ENCODE data around the gene AIP.

AIP gene

DNA sequence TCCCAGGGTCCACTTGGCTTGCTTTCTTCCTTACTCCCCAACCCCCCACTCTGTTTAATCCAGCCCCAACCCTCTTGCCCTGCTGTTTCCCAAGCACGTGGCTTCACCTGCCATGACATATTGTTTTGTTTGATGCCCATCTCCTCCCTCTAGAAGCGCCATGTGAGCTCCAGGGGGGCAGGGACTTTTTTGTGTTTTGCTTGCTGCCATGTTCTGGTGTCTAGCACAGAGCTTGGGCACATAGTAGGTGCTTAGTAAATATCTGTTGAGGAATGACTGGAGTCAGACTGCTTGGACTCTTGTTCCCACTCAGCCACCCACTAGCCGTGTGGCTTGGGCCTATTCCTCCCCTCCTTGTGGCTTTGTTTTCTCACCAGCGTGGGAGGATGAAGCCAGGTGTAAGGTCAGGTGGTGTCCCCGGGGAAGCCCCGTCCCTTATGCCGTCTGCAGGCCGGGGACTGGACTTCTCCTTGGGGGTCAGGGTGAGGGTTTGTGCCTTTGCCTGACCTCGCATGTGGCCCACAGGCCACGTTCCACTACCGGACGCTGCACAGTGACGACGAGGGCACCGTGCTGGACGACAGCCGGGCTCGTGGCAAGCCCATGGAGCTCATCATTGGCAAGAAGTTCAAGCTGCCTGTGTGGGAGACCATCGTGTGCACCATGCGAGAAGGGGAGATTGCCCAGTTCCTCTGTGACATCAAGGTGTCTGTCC lies 3.8 kb downstream of the AIP start:
- H3K4me1 ChIP-seq (ENCODE audit: insufficient read depth, low read length), result peaks cover 12% of the 10 kb centered on the region
- no peak overlapping the region for H2AFZ ChIP-seq (ENCODE audit: low read depth, low read length)
- no peak overlapping the region for H3K4me3 ChIP-seq (ENCODE audit: low read length)
- H3K9me3 ChIP-seq (ENCODE audit: low read length), result no peaks in the 10 kb centered on the region
- peaks cover 30% of the 10 kb centered on the region for H3K36me3 ChIP-seq (ENCODE audit: insufficient read depth, low read length)
- H3K27me3 ChIP-seq (ENCODE audit: insufficient read depth, low read length), result no peaks in the 10 kb centered on the region

DNA sequence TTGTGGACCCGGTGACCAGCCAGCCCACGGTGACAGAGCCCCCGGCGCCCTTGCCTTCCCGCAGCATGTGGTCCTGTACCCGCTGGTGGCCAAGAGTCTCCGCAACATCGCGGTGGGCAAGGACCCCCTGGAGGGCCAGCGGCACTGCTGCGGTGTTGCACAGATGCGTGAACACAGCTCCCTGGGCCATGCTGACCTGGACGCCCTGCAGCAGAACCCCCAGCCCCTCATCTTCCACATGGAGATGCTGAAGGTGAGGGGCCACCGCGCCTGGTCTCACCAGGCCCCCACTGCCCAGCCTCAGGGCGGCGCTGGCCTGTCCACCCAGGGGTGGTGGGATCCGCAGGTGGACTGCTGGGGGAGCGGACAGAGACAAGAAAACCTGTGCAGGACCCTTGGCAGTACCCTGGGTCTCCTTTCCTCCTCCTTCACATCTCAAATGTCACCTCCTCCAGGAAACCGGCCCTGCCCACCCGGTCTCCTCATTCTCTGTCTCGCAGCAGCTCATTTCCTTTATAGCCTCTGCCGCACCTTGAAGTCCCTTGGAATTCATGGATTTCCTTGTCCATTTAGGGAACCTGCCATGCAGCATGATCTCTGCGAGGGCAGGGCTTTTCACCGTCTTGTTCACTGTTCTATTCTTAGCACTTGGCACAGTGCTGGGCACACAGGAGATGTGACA lies 6.5 kb downstream of the AIP start:
- Histone ChIP-seq H2AFZ (ENCODE audit: low read depth, low read length) (no peak overlapping the region), H3K4me1 (ENCODE audit: insufficient read depth, low read length) (peaks cover 6% of the 10 kb centered on the region), H3K4me3 (ENCODE audit: low read length) (no peak overlapping the region), H3K27me3 (ENCODE audit: insufficient read depth, low read length) (no peaks in the 10 kb centered on the region), H3K36me3 (ENCODE audit: insufficient read depth, low read length) (peaks cover 55% of the 10 kb centered on the region), H3K9me3 (ENCODE audit: low read length) (no peaks in the 10 kb centered on the region)

DNA sequence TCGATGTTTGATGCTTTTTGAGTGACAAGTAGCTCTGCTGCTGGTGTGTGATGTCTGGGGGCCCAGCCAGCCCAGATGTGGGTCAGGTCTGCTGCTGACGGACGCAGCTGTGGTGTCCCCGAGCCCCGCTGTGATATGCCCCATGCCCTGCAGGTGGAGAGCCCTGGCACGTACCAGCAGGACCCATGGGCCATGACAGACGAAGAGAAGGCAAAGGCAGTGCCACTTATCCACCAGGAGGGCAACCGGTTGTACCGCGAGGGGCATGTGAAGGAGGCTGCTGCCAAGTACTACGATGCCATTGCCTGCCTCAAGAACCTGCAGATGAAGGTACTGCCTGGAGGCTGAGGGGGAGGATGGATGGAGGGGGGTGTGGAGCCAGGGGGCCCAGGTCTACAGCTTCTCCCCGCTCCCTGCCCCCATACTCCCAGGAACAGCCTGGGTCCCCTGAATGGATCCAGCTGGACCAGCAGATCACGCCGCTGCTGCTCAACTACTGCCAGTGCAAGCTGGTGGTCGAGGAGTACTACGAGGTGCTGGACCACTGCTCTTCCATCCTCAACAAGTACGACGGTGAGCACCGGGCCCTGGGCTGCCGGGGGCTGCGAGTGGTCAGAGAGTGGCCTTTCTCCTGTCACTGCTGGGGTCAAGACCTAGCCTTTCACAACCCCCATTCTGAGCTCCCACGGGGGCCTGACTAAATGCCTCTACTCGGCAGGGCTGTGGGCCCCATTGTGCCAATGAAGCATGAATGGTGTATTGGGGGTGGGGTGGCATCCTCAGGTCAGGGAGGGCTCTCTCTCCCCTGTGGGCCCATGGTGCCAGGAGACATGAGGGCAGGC lies 7.3 kb downstream of the AIP start:
- Histone ChIP-seq H3K9me3 (ENCODE audit: low read length) (no peaks in the 10 kb centered on the region), H2AFZ (ENCODE audit: low read depth, low read length) (no peak overlapping the region), H3K27me3 (ENCODE audit: insufficient read depth, low read length) (no peaks in the 10 kb centered on the region), H3K4me1 (ENCODE audit: insufficient read depth, low read length) (peaks cover 6% of the 10 kb centered on the region), H3K36me3 (ENCODE audit: insufficient read depth, low read length) (peaks cover 56% of the 10 kb centered on the region), H3K4me3 (ENCODE audit: low read length) (no peak overlapping the region)

DNA sequence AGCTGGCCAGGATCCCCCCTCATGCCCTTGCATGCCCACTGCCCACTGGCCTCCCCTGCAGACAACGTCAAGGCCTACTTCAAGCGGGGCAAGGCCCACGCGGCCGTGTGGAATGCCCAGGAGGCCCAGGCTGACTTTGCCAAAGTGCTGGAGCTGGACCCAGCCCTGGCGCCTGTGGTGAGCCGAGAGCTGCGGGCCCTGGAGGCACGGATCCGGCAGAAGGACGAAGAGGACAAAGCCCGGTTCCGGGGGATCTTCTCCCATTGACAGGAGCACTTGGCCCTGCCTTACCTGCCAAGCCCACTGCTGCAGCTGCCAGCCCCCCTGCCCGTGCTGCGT lies 7.9 kb downstream of the AIP start:
- H3K9me3 ChIP-seq (ENCODE audit: low read length), result no peaks in the 10 kb centered on the region
- peaks cover 62% of the 10 kb centered on the region for H3K36me3 ChIP-seq (ENCODE audit: insufficient read depth, low read length)
- no peak overlapping the region for H2AFZ ChIP-seq (ENCODE audit: low read depth, low read length)
- H3K4me3 ChIP-seq (ENCODE audit: low read length), result no peak overlapping the region
- H3K27me3 ChIP-seq (ENCODE audit: insufficient read depth, low read length), result no peaks in the 10 kb centered on the region
- peaks cover 6% of the 10 kb centered on the region for H3K4me1 ChIP-seq (ENCODE audit: insufficient read depth, low read length)

DNA sequence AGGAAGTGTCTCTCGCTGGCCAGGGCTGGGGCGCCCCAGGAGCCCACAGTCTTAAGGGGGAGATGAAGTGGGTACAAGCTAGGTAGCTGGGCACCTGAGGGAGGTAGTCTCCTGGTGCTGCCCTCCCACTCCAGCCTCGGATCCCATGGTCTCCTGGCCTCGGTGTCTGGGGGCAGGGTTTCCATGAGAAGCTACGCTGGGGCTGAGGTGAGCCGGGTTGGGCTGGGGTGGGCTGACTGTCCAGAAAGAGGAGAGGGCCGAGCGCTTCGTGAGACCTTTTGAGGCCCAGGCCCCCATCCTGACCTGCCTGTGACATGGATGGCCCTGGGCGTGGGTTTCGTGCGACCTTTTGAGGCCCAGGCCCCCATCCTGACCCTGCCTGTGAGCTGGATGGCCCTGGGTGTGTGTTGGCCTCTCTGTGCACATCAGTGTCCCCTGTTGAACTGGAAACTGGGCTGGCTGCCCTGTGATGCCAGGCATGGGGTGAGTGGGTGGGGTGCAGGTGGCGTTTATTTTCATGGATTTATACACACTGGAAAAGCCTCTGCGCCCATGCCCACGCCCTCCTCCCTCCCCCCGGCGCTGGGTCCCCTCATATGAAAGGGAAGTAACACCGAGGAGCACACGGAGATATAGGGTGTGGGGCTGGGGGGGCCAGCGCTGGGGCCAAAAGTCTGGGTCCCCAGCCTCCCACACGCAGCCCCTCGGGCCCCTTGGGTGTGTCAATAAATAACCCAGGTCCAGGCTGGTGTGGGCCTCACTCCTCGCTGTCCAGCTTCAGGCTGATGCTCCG lies 8.6 kb downstream of the AIP start:
- Histone ChIP-seq H3K9me3 (ENCODE audit: low read length) (no peaks in the 10 kb centered on the region), H3K4me3 (ENCODE audit: low read length) (no peak overlapping the region), H3K36me3 (ENCODE audit: insufficient read depth, low read length) (peaks cover 67% of the 10 kb centered on the region), H3K4me1 (ENCODE audit: insufficient read depth, low read length) (peaks cover 6% of the 10 kb centered on the region), H3K27me3 (ENCODE audit: insufficient read depth, low read length) (no peaks in the 10 kb centered on the region), H2AFZ (ENCODE audit: low read depth, low read length) (no peak overlapping the region)

DNA sequence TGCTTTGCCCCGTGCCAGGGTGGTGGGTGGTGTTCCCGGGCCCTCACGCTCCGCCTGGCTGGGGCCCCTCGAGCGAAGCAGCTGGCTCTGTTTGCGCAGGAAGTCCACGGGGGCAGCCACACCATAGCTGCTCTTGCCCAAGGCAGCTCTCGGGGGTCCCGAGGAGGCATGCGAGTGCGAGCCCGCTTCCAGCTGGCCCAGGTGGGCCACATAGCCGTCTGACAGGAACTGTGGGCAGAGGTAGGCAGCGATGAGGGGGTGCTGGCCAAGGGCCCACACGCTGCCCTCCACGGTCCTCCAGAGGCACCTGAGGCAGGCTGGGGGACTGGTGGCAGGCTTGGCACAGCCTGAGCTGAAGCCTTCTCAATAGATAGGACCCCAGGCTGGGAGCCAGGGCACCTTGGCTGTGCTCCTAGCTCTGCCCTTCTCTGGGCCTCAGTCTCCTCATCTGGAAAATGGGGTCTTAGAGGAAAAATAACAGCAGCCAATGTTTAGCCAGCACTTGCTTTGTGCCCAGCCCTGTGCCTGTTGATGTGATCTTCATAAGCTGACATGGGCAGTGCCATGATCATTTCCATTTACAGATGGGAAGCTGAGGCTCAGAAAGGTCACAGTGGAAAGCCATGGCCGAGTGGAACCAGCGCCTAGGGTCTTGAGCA lies 9.4 kb downstream of the AIP start:
- Histone ChIP-seq H3K9me3 (ENCODE audit: low read length) (no peaks in the 10 kb centered on the region), H3K27me3 (ENCODE audit: insufficient read depth, low read length) (no peaks in the 10 kb centered on the region), H3K36me3 (ENCODE audit: insufficient read depth, low read length) (peaks cover 71% of the 10 kb centered on the region), H2AFZ (ENCODE audit: low read depth, low read length) (no peak overlapping the region), H3K4me3 (ENCODE audit: low read length) (no peak overlapping the region), H3K4me1 (ENCODE audit: insufficient read depth, low read length) (peaks cover 6% of the 10 kb centered on the region)

DNA sequence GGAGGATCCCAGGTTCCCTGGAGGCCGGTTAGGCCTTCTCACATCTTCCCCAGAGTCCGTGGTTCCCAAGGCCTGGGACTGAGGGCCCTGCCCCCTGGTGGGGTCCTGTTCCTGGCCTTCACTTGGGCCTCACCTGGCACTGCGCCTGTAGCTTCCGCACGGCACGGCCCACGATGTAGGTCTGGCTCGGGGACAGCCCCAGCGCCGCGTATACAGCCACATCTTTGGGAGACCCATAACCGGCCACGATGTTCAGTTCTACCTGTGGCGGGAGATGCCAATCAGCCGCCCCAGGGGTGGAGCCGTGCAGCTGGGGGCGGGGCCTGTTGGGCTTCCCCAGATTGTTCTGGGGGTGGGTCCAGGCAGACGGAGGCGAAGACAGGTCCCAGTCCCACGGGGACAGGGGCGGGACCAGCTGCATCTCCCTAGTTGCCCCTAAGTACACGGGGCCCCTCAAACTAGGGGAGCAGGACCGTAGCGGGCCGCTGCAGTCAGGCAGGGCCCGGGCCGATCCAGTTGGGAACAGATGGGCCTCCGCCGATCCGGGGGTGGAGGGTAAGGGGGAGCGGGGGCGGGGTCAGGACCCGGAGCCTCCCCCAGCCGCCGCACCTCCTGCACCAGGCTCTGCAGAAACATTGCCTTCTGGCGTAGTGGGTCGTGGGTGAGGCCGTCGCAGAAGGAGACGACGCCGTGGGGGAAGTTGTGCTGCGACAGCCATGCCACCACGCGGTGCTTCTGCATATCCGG lies 10.1 kb downstream of the AIP start:
- Histone ChIP-seq H3K36me3 (ENCODE audit: insufficient read depth, low read length) (peaks cover 72% of the 10 kb centered on the region), H2AFZ (ENCODE audit: low read depth, low read length) (no peak overlapping the region), H3K27me3 (ENCODE audit: insufficient read depth, low read length) (no peaks in the 10 kb centered on the region), H3K4me3 (ENCODE audit: low read length) (no peak overlapping the region), H3K9me3 (ENCODE audit: low read length) (no peaks in the 10 kb centered on the region), H3K4me1 (ENCODE audit: insufficient read depth, low read length) (peaks cover 6% of the 10 kb centered on the region)

DNA sequence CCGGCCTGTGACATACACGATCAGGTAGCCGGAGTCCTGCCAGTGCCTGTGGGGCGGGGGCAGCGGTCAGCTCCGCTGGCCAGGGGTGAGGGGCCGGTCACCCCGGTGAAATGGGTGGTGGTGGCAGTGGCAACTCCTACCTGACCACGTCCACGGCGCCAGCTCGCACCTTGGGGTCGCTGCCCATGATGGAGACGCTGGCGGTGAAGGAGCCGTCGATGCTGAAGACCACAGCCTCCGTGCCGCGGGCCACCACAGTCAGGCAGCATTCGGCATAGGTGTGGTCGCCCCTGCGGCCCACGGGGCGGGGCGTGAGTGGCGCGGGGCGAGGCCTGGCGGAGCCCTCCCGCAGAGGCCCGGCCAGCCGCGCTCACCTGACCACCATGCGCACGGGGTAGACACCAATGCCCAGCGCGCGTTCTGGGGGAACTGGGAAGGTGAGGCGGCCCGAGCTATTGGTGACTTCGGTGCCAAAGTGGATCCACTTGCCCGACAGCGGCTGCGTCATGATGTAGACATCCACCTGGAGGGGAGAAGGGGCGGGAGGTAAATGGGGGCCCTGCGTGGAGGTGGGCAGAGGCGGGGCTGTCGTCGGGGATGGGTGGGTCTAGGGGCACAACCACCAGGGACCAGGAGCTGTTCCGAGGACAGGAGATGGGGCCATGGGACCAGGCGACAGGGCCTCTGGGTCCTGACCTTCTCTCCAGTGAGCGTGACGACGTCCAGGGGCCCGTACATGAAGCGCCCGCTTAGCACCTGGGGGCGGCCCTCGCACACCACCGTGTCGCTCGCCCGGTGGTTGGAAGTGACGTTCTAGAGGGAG lies 10.9 kb downstream of the AIP start:
- Histone ChIP-seq H3K4me1 (ENCODE audit: insufficient read depth, low read length) (peaks cover 6% of the 10 kb centered on the region), H3K27me3 (ENCODE audit: insufficient read depth, low read length) (no peaks in the 10 kb centered on the region), H2AFZ (ENCODE audit: low read depth, low read length) (no peak overlapping the region), H3K4me3 (ENCODE audit: low read length) (no peak overlapping the region), H3K36me3 (ENCODE audit: insufficient read depth, low read length) (peaks cover 70% of the 10 kb centered on the region), H3K9me3 (ENCODE audit: low read length) (no peaks in the 10 kb centered on the region)

DNA sequence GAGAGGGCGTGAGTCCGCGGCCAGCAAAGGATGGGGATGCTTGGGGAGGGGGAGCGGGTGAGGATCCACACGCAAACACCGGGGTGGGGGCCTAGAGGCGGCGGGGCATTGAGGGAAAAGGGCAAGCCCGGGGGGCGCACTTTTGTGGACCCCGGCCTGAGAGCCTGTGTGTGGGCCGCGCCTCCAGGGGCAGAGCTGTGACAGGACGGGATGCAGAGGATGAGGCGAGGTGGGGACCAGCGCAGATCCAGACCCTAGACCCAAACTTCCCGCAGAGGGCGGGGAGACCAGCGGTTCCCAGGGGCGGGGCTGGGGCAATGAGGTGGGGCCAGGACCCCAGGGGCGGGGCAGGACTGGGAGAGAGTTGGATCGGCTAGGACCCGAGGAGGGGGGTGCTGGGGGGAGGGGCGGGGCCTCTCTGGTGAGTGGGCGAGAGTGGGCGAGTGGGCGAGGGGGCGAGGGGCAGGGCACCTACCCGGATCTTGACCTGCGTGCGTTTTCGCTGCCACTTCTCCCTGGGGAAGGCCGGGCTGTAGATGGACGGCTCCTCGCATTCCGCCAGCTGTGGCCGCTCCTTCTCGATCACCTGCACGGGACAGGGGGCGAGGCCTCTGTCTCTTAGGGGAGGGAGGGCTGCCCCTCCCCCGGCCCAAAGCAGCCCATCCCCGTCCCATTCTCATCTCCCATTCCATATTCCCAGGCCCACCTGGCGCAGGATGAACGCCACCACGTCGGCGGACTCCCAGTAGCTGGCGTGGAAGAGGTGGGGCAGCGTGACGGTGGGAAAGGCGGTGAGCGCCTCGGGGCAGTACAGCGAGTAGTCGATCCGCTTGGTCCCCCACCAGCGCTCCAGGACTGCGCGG lies 11.8 kb downstream of the AIP start:
- H3K4me3 ChIP-seq (ENCODE audit: low read length), result no peak overlapping the region
- no peak overlapping the region for H2AFZ ChIP-seq (ENCODE audit: low read depth, low read length)
- no peaks in the 10 kb centered on the region for H3K27me3 ChIP-seq (ENCODE audit: insufficient read depth, low read length)
- H3K4me1 ChIP-seq (ENCODE audit: insufficient read depth, low read length), result peaks cover 6% of the 10 kb centered on the region
- peaks cover 70% of the 10 kb centered on the region for H3K36me3 ChIP-seq (ENCODE audit: insufficient read depth, low read length)
- H3K9me3 ChIP-seq (ENCODE audit: low read length), result no peaks in the 10 kb centered on the region

DNA sequence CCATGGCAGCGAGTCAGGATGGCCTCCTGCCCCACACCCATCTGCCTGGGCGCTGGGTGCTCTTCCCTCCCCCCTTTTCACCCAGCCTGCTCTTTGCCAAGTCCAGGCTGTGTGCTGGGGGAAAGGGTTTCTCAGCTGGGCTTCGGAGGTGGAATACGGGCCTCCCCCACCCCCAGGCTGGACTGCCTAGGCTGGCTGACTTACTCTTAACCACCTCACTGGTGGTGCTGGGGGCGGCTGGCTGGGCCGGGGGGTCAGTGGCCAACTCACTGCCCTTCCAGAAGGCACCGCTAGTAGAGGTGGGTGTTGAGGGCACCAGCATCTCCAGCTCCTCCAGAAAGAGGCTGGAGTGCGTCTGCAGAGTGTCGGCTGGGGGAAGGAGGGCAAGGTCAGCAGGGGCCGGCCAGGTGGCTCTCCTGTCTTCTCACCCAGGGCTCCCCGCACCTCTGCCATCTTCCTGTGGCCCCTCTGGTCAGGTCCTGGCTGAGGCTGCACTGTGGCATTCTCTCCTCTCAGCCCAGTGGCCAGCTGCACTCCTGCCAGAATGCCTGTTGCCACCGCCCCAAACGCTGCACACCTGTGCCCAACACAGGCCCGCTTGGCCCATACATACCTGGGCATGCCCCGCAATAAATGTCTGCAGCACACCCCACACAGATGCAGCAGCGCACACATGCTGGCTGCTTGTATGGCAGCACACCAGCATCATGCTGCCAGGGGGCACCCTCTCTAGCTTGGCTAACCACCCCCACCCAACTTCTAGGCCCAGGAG lies 12.6 kb downstream of the AIP start:
- Histone ChIP-seq H3K9me3 (ENCODE audit: low read length) (no peaks in the 10 kb centered on the region), H3K36me3 (ENCODE audit: insufficient read depth, low read length) (peaks cover 66% of the 10 kb centered on the region), H3K4me1 (ENCODE audit: insufficient read depth, low read length) (peaks cover 4% of the 10 kb centered on the region), H2AFZ (ENCODE audit: low read depth, low read length) (no peak overlapping the region), H3K27me3 (ENCODE audit: insufficient read depth, low read length) (no peaks in the 10 kb centered on the region), H3K4me3 (ENCODE audit: low read length) (no peak overlapping the region)
